NCI-H1417 treated with DMSO at 0.1 percent for 48 hours (cell line): Measurements from ENCODE around the gene RRP12.
"Not testable (repeated sequence)": the region's sequence is repeated elsewhere in the genome, so short reads cannot be mapped to it uniquely, and the experiment has no call there.

Experiments used
- DNase-seq: peaks from one replicate; lab custom pipeline; 2025; lab: John Stamatoyannopoulos, UW

Gene RRP12

DNA sequence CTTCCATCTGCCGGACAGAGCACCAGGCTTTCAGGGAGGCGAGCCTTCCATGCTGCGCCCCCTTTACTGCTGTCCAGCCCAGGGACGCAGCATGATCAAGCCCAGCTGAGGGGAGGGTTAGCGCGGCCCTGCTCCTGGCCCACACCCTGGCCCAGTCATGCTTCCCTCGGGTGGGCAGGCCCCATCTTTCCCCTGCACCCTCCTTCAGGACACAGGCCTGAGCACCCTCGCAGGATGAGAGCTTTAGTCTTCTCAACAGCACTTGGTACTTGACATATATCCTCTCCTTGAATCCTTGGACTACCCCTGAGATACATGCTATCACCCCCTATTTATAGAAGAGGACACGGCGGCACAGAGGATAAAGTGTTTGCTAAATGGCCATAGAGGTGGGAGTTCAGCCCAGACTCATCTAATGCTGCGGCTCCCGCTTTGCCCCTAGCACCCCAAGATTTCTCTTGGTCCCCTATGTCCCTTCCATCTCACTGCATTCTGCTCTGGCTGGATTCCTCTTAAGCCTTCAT, 34.0 kb downstream of the RRP12 start:
- no peak for DNase-seq

- no peak for DNase-seq
Observed at GRCh38 chr10:97366572-97366971, 34.6 kb downstream of the RRP12 start.

GRCh38 chr10:97365761-97366351, 35.3 kb downstream of the RRP12 start:
- DNase-seq = no peak

- no peak for DNase-seq
Observed at GRCh38 chr10:97363071-97363470, 38.1 kb downstream of the RRP12 start.

GRCh38 chr10:97362310-97363033, 38.7 kb downstream of the RRP12 start:
- DNase-seq = no peak

- DNase-seq = no peak
Observed at GRCh38 chr10:97361537-97361901, 39.6 kb downstream of the RRP12 start.

DNA sequence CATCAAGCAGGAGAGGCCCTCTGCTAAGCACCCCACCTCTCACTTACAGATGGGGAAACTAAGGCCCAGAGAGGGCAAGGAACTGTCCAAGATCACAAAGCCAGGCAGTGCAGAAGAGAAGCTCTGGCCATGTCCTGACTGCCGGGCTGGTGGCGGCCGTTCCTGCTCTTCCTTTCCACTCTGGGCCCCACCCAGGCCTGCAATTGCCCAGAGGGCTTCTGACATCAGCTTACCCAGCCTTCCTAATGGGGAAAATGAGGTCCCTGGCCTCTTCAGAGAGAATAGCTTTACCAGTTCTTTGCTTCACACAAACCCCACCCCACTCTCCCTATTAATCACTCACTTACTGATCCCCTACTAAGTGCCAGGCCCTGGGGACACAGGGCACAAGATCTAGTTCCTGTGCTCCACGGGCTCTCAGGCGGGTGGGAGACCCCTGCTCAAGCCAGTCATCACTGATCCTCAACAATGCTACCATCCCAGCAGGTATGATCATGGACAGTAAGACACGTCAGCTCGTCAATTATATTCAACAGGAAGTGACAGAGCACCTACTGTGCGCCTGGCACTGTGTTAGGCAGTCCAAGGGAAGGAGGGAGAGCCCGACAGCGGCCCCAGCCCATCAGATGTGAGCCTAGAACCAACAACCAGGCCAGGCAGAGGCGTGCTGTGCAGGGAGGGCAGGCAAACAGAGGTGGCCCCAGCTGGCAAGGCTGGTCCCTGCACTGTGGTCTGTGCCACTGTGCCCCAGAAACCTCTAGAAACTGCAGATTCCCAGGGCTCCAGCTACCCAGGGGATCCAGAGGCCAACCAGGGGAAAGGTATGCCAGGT, 40.2 kb downstream of the RRP12 start:
- DNase-seq = no peak

GRCh38 chr10:97358781-97359180, 42.4 kb downstream of the RRP12 start:
- DNase-seq = no peak

- DNase-seq = no peak
Observed at GRCh38 chr10:97358349-97358748, 42.8 kb downstream of the RRP12 start.

GRCh38 chr10:97356918-97357317, 44.2 kb downstream of the RRP12 start:
- no peak for DNase-seq

- DNase-seq = no peak
Observed at GRCh38 chr10:97356318-97356914, 44.7 kb downstream of the RRP12 start.

DNA sequence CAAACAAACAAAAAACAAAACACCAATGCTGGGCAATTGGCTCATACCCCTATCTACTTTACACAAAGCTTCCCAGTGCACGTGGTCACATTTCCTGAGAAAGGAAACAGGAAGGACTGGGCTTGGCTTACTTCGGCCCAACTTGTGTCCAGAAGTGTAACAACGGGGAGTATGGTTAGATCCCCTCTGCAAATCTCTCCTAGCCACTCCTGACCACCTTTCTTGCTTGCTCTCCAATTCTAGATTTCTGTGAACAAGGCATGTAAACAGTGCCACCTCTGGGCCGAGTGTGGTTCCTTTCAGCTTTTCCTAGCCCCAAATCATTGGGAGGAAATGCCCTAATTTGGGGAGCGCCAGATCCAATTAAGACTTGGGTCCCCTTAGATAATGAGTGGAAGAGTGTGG, 45.6 kb downstream of the RRP12 start:
- DNase-seq = no peak

DNA sequence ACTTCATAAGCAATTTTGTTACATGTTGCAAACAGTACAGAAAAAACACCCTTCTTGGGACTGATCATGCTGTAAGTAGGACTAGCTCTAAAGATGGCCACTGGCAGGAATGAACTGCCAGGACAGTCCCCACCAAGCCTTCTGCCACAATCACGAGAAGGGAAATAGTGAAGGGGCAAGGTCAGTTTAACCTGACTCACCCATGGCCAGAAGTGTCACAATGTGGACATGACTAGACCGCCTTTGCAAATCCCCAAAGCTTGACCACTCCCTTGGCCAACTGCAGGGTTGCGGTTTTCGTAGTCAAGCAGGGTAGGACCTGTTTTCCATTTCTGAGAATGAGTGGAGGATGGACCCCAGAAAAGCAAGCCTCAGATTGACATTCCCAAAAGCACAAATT, 47.2 kb downstream of the RRP12 start:
- no peak for DNase-seq

DNA sequence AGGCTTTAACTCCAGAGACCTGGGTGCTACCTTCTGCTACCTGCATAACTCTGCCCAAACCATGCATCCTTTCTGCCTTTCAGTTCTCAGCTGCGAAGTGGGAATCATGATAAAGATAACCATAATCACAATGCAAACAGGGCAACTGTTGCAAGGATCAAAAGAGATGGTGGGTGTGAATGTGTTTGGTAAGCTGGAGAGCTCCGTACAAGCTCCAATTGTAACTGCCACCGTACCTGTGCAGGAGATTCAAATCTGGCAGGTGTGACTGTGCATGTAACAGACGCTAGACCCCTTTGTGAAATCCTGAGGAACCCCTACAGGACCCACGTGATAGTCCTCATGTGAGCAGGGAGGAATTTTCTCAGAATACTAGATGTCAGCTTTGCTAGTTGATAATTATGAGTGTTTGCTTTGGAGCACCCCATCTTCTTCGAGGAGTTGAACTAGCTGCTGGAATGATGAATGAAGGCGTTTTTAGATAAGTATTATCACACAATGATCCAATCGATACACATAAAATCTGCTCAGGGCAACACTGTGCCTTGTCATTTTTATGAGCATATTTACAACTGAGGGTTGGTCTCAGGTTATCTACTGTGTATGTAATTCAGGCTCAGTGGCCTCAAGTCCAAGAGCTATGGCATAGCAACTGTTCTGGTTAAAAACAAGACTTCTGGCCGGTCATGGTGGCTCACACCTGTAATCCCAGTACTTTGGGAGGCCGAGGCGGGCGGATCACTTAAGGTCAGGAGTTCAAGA, 51.2 kb downstream of the RRP12 start:
- no peak for DNase-seq

GRCh38 chr10:97347317-97347716, 53.8 kb downstream of the RRP12 start:
- no peak for DNase-seq

GRCh38 chr10:97343664-97344063, 57.5 kb downstream of the RRP12 start:
- not testable (repeated sequence) for DNase-seq

DNA sequence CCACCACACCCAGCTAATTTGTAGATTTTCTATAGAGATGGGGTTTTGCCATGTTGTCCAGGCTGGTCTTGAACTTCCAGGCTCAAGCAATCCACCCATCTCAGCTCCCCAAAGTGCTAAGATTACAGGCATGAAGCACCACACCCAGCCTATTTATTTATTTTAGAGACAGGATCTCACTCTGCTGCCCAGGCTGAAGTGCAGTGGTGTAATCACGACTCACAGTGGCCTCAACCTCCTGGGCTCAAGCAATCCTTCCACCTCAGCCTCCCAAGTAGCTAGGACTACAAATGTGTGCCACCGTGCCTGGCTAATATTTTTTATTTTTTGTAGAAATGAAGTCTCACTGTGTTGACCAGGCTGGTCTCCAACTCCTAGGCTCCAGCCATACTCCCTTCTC, 59.7 kb downstream of the RRP12 start:
- DNase-seq = no peak

- DNase-seq = no peak
Observed at GRCh38 chr10:97338041-97338440, 63.1 kb downstream of the RRP12 start.

GRCh38 chr10:97336942-97337831, 64.0 kb downstream of the RRP12 start:
- no peak for DNase-seq

DNA sequence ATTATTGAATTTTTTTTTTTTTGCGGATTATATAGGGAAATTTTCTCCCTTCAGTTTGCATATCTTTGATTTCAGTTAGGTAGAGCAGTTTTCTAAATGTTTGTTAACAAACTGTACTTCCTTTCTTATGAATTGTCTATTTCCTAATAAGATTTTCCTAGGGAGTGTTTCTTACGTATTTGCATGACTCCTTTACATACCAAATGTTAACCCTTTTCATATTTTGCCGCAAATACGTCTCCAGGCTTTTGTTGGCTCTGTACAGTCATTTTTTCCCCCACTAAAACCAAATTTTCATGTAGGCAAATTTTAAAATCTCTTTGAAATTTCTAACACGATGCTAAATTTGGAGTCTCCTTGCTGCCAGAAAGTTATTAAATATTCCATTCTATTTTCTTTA, 64.7 kb downstream of the RRP12 start:
- no peak for DNase-seq

DNA sequence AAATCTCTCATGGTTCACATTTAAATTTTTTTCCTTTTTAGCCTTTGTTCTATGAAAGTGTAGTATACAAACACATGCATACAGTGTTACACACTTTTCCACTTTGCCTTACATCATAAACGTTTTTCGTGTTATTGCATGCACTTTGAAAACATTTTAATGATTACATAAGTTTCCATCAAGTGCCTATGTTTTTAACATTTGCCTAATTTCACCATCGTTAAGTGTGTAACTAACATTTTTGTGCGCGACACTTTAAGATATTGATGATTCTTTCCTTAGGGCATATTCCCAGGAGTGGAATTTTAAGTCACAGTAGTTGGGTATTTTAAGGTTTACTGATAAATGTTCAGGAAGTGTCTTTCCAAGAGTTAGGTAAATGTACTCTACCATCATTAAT, 65.1 kb downstream of the RRP12 start:
- DNase-seq = no peak
